Inferior parietal cortex (tissue), 1 donor: ENCODE data around the gene DDB1.

Source experiments
- DNase-seq: peaks from one replicate; pipeline ENCODE4 v3.0.0-alpha.2; 2016; ENCODE audit errors: extremely low spot score

Gene DDB1

GRCh38 chr11:61297341-61297740 is 35.6 kb downstream of the DDB1 start:
- DNase-seq: no peak

- DNase-seq: no peak
Measured at GRCh38 chr11:61295596-61295926, 37.3 kb downstream of the DDB1 start.

GRCh38 chr11:61294717-61295595 is 37.9 kb downstream of the DDB1 start, which contains the start of gene VWCE:
TSS of gene VWCE (minus strand) at chr11:61295316. CDS start at chr11:61295037, 279 bp downstream.
- DNase-seq: peak; percentile 50

- peak; percentile 20 for DNase-seq
Measured at GRCh38 chr11:61293867-61294716, 38.8 kb downstream of the DDB1 start.

- DNase-seq: no peak
Measured at GRCh38 chr11:61292356-61292755, 40.5 kb downstream of the DDB1 start.

- no peak for DNase-seq
Measured at GRCh38 chr11:61290905-61291690, 41.8 kb downstream of the DDB1 start.

- DNase-seq: peak; percentile 19
Measured at GRCh38 chr11:61287338-61287977, 45.4 kb downstream of the DDB1 start.

GRCh38 chr11:61283613-61284012 is 49.3 kb downstream of the DDB1 start:
- no peak for DNase-seq

- DNase-seq: no peak
Measured at GRCh38 chr11:61281581-61282250, 51.2 kb downstream of the DDB1 start.

GRCh38 chr11:61280883-61281580 is 51.9 kb downstream of the DDB1 start:
- DNase-seq: no peak

- DNase-seq: peak; percentile 11
Measured at GRCh38 chr11:61279934-61280659, 52.8 kb downstream of the DDB1 start.

- no peak for DNase-seq
Measured at GRCh38 chr11:61278001-61278470, 54.9 kb downstream of the DDB1 start.

- DNase-seq: no peak
Measured at GRCh38 chr11:61277186-61278000, 55.5 kb downstream of the DDB1 start.

GRCh38 chr11:61275191-61275590 is 57.7 kb downstream of the DDB1 start:
- DNase-seq: no peak

- no peak for DNase-seq
Measured at GRCh38 chr11:61274084-61274483, 58.8 kb downstream of the DDB1 start.

- DNase-seq: no peak
Measured at GRCh38 chr11:61273178-61274078, 59.5 kb downstream of the DDB1 start.

GRCh38 chr11:61272731-61273130 is 60.2 kb downstream of the DDB1 start:
- no peak for DNase-seq
